Measurements from ENCODE around the gene IPO13. TPM values are rescaled to one million over a fixed set of nuclear protein-coding genes. Genes with fewer than 3 reads are reported as not detected.

The IPO13 gene
- total and polyA plus RNA-seq, 9 donors: 8.6 to 30.3 (median 20.8) TPM

DNA sequence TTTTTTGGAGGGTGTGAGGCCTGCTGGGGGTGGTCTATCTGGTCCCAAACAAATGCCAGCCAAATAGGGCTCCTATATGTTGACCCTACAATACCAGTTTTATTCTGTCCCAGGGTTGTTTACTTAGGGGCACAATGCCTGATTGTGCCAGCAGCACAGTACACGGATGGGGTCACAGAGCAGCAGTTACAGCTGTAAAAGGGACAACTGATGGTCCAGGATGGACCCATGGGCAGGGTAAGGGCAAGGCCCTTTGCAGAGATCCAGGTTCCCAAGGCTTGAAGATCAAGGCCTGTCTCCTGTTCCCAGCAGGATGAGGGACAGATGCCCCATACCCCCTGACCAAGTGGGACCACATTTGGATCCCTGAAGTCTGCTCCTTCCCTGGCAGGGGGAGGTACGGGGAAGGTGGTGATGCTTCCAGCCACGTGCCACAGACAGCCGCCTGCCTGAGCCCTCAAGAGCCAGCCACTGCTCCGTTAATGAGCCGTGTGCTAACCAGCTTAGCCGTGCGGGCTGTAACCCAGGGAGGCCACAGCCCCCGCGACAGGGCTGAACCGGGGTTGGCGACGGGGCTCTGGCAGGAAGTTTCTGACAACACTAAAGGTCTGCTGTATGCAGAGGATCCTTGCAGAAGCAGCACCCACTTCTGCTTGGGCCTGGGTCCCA lies 66.3 kb downstream of the IPO13 start:
- 66 to 78% (median 73%) methylated on average over 13 of the region's 13 CpGs for WGBS, 3 donors
- DNase-seq: no peak
- H3K27me3 ChIP-seq: no peaks in the 10 kb centered on the region
- no peaks in the 10 kb centered on the region for H3K36me3 ChIP-seq
- H3K9me3 ChIP-seq: no peaks in the 10 kb centered on the region
- intact Hi-C loops (cut with DNase I): no loop called here
- no peak overlapping the region for H3K27ac ChIP-seq
- no peak overlapping the region for H3K4me3 ChIP-seq
- TF ChIP-seq CTCF (IDR thresholded peaks at IDR 0.05) (no peak), POLR2A (IDR thresholded peaks at IDR 0.05) (no peak), EP300 (IDR thresholded peaks at IDR 0.05) (no peak)
- no peaks in the 10 kb centered on the region for H3K4me1 ChIP-seq (ENCODE audit: insufficient read depth)

- no peaks in the 10 kb centered on the region for H3K27me3 ChIP-seq
- no peak overlapping the region for H3K4me3 ChIP-seq
- DNase-seq: no peak
- no peak overlapping the region for H3K27ac ChIP-seq
- intact Hi-C loops (cut with DNase I): no loop called here
- H3K4me1 ChIP-seq (ENCODE audit: insufficient read depth): no peaks in the 10 kb centered on the region
- WGBS, 3 donors: 77 to 82% (median 79%) methylated on average over 5 of the region's 5 CpGs
- TF ChIP-seq CTCF (IDR thresholded peaks at IDR 0.05) (no peak), POLR2A (IDR thresholded peaks at IDR 0.05) (no peak), EP300 (IDR thresholded peaks at IDR 0.05) (no peak)
- H3K9me3 ChIP-seq: no peaks in the 10 kb centered on the region
- no peaks in the 10 kb centered on the region for H3K36me3 ChIP-seq
Observed at GRCh38 chr1:44013949-44014348, 67.2 kb downstream of the IPO13 start.

DNA sequence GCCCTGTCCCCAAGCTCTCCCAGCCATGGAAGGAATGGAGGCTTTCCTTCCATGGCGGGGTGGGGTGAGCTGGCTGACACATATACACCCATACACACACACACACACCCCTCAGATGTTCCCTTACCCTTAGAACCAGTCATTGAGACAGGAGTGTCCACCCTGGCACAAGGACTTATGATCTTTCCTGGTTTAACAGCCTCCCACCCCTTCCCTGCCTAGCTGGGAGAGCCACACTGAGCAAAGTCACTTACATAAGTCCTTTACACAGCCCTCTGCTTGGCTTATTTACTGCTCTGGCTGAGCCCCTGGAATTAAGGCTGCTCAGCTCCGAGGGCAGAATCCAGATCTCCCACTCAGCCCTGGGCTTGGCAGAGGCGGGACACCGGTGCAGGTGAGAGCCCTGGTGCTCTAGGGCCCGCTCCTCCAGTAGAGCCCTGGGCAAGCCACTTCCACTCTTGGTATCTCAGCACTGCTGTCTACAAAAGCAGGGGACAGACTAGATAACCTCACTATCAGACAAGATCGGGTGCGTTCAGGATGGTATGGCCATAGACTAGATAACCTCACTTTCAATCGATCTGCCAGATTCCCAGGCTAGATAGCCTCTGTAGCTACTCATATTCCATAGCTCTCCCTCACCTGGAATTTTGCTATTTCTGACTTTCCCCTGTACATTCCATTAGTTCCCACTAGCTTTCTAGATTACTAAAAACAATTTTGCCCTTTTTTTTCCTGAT lies 67.8 kb downstream of the IPO13 start:
- Histone ChIP-seq H3K27me3 (no peaks in the 10 kb centered on the region), H3K4me3 (no peak overlapping the region), H3K4me1 (ENCODE audit: insufficient read depth) (no peaks in the 10 kb centered on the region), H3K27ac (no peak overlapping the region), H3K9me3 (no peaks in the 10 kb centered on the region), H3K36me3 (no peaks in the 10 kb centered on the region)
- intact Hi-C loops (cut with DNase I): no loop called here
- WGBS, 3 donors: 64 to 69% (median 64%) methylated on average over 8 of the region's 8 CpGs
- TF ChIP-seq POLR2A (IDR thresholded peaks at IDR 0.05) (no peak), EP300 (IDR thresholded peaks at IDR 0.05) (no peak), CTCF (IDR thresholded peaks at IDR 0.05) (no peak)
- no peak for DNase-seq

DNA sequence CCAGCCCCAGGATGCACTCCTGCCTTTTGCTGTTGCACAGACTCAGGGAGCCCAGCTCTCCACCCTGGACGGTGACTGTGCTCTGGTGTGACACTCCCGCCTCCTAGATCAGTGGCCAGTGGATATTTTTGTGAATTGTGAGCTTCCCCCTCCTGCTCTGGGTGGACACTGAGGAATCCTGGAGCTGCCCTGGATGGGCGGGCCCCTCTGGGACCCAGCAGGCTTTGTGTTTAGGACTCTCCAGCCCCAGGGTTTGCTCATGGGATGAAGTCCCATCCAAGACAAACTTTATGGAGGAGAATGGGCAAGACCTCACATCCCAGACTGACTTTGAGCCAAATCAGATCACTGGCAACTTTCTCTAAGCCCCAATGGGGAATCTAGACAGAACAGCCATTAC lies 68.5 kb downstream of the IPO13 start:
- Histone ChIP-seq H3K27ac (no peak overlapping the region), H3K4me1 (ENCODE audit: insufficient read depth) (no peaks in the 10 kb centered on the region)
- intact Hi-C loops (cut with DNase I): no loop called here

More for the DNA sequence above, 68.5 kb downstream of the IPO13 start:
- no peak overlapping the region for H3K4me3 ChIP-seq
- 56 to 70% (median 66%) methylated on average over 3 of the region's 3 CpGs for WGBS, 3 donors
- no peaks in the 10 kb centered on the region for H3K27me3 ChIP-seq
- no peak for DNase-seq
- no peaks in the 10 kb centered on the region for H3K36me3 ChIP-seq
- no peak for TF ChIP-seq POLR2A (IDR thresholded peaks at IDR 0.05)
- TF ChIP-seq EP300 (IDR thresholded peaks at IDR 0.05): no peak
- no peak for TF ChIP-seq CTCF (IDR thresholded peaks at IDR 0.05)
- no peaks in the 10 kb centered on the region for H3K9me3 ChIP-seq
